Measurements from ENCODE around the gene ZBTB38. TPM values are rescaled to one million over a fixed set of nuclear protein-coding genes. Genes with fewer than 3 reads are reported as not detected.

ZBTB38 gene
- total and polyA plus RNA-seq, 2 of the 13 experiments (the other 11 are each of a cell fraction or from before 2014, with no cell fraction given), result 26.8 to 51.7 TPM

Other genes with a start within 250 kb of the ZBTB38 start
- gene PXYLP1, start 136.7 kb upstream of the ZBTB38 start, total RNA-seq (2016; rRNA removed; fragmentation: Illumina TruSeq; extraction: Trizol), result 6.4 and 8.1 TPM in 2 replicates
- 4.9 and 5.7 TPM in 2 replicates for gene PXYLP1, start 136.7 kb upstream of the ZBTB38 start, polyA plus RNA-seq (2011; rRNA removed)
- 8.5 and 10.7 TPM in 2 replicates for gene RASA2, start 118.5 kb downstream of the ZBTB38 start, total RNA-seq (2016; rRNA removed; fragmentation: Illumina TruSeq; extraction: Trizol)
- gene RASA2, start 118.5 kb downstream of the ZBTB38 start, polyA plus RNA-seq (2011; rRNA removed), result 4.8 and 5.4 TPM in 2 replicates

Measured in HepG2 (cell line).